GM19438 (cell line): ENCODE data around the gene PLA2G7.
"Not testable (repeated sequence)": the region's sequence is repeated elsewhere in the genome, so short reads cannot be mapped to it uniquely, and the experiment has no call there.

Source experiments
- ATAC-seq: cut with Tn5 transposase; IDR thresholded peaks from one replicate; pipeline ENCODE4 v1.9.1; 2021; ENCODE audit warnings: low read depth; ENCODE audit not compliant: unreplicated experiment

The PLA2G7 gene

GRCh38 chr6:46749731-46750130 lies 14.6 kb upstream of the PLA2G7 start:
- ATAC-seq, result no peak

GRCh38 chr6:46748940-46749503 lies 13.8 kb upstream of the PLA2G7 start:
- no peak for ATAC-seq

DNA sequence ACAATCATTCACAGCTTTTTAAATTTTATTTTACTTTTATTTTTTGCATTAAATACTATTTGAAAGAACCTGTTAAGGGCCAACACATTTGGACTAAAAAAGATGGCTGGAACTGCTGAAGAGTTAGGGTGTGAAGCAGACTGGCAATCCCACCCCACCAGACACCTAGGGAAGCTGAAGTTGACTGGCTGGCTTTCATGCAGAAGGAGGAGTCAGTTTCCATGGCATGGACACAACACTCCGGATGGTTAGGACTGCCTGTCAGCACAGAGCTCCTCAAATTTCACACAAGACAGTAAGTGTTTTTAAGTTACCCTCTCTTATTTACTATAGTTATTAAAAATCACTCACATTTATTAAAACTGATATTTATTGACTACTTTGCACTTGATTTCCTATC lies 11.5 kb upstream of the PLA2G7 start, which contains the start of gene ANKRD66:
Gene ANKRD66, plus strand, starts transcription at position 238 of the 400 bp plus-strand sequence. CDS start 5,016 bp downstream, outside the sequence.
- ATAC-seq, result no peak

- ATAC-seq, result no peak
Observed at GRCh38 chr6:46745973-46746372, 10.8 kb upstream of the PLA2G7 start.

DNA sequence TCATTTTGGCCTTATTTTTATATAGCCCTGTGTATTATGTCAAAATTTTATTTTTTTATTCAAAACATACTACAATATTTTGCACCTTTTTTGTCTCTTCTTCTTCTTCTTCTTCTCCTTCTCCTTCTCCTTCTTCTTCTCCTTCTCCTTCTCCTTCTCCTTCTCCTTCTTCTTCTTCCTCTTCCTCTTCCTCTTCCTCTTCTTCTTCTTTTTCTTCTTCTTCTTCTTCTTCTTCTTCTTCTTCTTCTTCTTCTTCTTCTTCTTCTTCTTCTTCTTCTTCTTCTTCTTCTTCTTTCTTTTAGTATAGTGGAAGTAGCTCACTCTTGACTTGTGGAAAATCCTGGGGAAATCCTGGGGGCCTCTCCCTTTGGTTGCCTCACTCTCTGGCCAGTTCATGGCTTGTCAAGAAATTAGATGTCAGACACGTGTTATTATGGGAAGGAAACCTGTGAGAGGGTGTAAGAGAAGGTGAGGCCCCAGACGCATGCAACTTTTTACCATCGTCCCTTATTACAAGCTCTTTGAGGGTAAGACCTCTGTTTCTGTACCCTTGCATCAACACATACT lies 9.1 kb upstream of the PLA2G7 start:
- ATAC-seq, result not testable (repeated sequence)

DNA sequence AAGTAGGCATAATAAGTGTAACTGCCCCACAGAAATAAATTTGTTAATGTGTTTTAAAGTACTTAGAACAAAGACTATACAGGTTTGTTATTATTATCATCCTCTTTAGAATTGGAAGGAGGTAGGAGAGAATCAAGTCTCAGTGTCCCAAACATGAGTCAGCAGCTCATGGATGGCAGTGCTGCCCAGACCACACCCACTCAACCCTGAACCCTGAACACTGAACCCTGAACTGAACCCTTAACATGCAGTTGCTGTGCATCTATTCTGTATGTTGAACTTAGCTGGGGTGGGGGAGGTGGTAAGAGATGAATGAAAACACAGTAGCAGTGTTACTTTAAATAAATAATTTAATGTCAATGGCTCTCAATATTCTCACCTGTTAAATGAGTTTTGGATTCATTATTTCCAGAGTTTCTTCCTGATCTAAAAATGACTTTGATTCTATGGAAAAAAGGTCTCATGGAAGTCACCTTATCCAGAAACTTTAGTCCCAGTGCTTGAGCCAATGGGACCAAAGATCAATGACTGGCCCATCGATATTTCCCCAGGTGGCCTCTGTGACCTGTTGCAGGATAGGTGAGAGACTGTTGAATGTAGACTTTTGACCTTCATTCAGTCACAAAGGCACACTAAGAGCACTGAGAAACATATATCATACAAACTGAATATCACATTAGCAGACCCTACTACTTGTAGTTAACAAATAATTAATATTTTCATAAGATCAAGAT lies 8.4 kb upstream of the PLA2G7 start:
- no peak for ATAC-seq

- no peak for ATAC-seq
Observed at GRCh38 chr6:46741910-46742309, 6.7 kb upstream of the PLA2G7 start.

GRCh38 chr6:46741482-46741881 lies 6.3 kb upstream of the PLA2G7 start:
- no peak for ATAC-seq

GRCh38 chr6:46736906-46737305 lies 1.7 kb upstream of the PLA2G7 start:
- ATAC-seq, result no peak

GRCh38 chr6:46735720-46736031 lies 501 bp upstream of the PLA2G7 start:
- no peak for ATAC-seq

GRCh38 chr6:46733341-46733801 lies 1.8 kb downstream of the PLA2G7 start:
- ATAC-seq, result no peak

GRCh38 chr6:46730921-46731461 lies 4.2 kb downstream of the PLA2G7 start:
- no peak for ATAC-seq

DNA sequence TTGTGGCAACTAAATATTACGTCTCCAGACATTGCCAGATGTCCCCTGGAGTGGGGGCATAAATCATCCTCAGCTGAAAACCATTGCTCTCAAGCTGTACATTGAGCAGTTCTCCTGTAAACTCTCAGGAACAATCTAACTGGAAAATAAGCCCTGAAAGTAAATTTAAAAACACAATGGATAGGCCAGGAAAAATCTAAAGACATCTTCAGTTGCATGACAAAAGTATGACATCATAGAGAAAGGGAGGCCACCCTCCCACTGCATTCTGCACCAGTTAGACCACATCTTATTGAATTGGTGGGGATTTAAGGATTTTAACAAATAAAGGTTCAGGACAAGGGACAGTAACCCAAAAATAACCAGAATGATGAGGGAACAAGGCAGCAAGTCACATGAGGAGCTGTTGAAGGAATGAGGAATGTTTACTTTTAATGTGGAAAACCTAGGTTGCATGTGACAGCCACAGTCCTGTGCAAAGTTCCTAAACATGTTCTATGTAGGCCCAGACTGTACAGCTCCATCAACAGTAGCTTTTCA lies 5.3 kb downstream of the PLA2G7 start:
- ATAC-seq, result no peak

DNA sequence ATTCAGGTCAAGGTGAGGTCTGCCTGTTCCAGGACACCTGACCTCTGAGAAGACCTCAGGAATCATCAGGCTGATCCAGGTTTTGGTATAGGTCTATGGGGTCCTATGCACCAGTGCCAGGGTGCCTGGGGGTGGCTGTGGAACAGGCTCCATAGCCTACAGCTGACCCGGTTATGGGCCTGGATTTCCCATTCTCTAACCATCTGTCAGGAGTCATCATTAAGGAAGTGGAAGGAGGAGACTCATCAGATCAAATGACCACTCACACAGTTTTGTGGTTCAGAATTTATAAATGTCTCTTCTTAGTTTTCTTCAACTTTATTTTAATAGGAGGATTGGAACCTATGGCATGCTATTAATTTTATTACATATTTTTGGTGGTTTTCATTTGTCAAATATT lies 14.8 kb downstream of the PLA2G7 start:
- no peak for ATAC-seq

DNA sequence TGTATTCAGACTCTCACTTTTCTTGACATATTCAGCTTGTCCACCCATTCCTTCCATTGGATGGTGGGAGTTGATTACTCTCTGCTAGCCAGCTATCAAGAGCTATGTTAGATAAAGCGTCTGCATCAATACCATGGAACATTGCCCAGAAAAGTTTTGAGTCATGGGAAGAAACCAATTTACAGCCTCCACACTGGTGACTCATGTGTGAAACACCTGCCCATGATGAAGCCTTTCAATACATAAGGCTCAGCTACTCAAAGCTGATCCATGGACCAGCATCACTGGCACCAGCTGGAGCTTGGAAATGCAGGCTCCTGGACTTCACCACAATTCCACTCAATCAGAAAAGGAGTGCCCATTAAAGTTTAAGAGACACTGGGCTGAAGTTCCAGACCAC lies 16.1 kb downstream of the PLA2G7 start:
- no peak for ATAC-seq

- no peak for ATAC-seq
Observed at GRCh38 chr6:46715141-46715540, 20.0 kb downstream of the PLA2G7 start.

DNA sequence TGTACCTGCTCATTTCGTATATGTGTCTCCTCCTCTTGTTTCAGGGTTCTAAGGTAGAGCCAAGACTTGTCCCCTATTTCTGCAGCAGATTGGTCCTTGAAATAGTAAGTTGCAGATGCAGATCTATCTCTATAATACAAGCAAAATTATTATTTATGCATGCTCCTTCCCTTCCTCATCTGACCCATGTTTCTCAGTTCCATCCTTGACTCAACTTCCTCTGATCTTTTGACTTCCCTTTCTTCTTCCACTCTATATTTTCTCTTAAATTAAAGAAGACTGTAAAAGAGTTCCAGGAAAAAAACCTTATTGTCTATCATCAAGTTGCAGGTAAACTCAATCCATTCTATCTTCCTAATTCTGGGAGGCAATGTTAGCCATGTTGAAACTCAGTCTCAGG lies 23.7 kb downstream of the PLA2G7 start:
- no peak for ATAC-seq

DNA sequence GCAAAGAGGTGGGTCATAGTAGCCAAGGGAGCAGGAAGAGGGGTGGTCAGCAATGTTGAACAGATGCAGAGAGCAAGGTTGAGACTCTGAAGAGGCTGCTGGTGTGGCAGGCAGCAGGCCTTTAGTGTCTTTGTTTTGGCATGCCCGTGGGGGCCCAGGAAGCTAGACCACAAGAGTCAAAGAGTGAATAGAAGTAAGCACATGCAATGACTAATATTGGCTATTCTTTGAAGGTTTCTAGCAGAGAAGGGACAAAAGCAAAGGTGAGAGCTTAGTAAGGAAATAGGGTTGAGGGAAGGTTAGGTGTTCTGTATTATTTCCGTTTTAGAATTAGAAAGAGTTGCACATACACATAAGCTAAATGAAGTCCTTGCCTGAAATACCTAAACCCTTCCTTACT lies 28.7 kb downstream of the PLA2G7 start:
- ATAC-seq, result no peak

GRCh38 chr6:46704562-46704961 lies 30.6 kb downstream of the PLA2G7 start:
- no peak for ATAC-seq

DNA sequence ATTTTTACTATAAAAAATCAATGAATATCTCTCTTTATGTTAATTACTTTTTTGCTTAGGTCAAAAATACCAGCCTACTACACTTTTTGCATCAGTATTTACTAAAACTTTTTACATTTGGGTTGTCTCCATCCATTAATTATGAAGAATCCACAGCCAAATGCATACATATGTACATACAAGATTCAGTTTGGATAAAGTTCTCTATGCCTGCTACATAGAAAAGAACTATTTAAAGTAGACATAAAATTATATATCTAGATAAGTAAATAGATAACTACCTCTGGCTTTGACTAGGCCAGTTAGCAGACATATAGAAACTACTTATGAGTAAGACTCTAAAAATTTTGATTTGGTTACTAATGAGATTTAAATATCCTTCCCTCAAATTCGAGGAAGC lies 35.2 kb downstream of the PLA2G7 start:
- no peak for ATAC-seq

- no peak for ATAC-seq
Observed at GRCh38 chr6:46690911-46691451, 44.2 kb downstream of the PLA2G7 start.
